ENCODE measurements around the gene PXDC1. TPM values are rescaled to one million over a fixed set of nuclear protein-coding genes. Genes with fewer than 3 reads are reported as not detected.

The PXDC1 gene
- total RNA-seq, 1 experiment from 2014 or later = 36.2 TPM

DNA sequence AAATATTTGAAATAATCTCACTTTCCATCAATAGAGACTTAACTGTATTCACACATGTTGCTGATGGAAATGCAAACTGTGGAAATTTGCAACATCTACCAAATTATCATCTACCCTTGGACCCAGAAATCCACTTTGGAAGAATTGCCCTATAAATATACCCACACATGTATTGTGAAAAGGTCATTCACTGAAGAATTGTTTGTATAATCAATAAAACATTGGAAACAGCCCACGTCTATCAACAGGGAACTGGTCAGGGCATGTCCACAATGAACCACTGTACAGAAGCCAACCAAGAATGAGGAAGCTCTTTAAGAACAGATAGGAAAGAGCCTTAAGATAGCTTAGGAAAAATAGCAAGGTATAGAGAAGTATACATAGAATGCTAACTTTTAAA is 36.2 kb downstream of the PXDC1 start:
- no peak overlapping the region for H3K27ac ChIP-seq (ENCODE audit: low read length)
- H3K36me3 ChIP-seq (ENCODE audit: control insufficient read depth, insufficient read depth, low read length) = no peaks in the 10 kb centered on the region
- intact Hi-C loops (cut with micrococcal nuclease; ENCODE audit: unreplicated experiment) = no loop called here
- H3K27me3 ChIP-seq (ENCODE audit: control insufficient read depth, insufficient read depth, low read length) = no peaks in the 10 kb centered on the region
- in situ Hi-C loops (cut with HindIII; ENCODE audit: low pct_unique_long_range_greater_than_20kb, low sequenced_read_pairs) = no loop called here
- no peaks in the 10 kb centered on the region; the same call in 1 of the 2 replicates for H3K9me3 ChIP-seq (ENCODE audit: control insufficient read depth, insufficient read depth, low read depth, low read length)
- no peak overlapping the region for H3K4me3 ChIP-seq (ENCODE audit: low read depth in 2 of 2, low read length in 2 of 2)
- TF ChIP-seq REST (IDR thresholded peaks at IDR 0.05; ENCODE audit: insufficient read depth in 1 of 2, low read depth in 2 of 2, low read length in 1 of 2) (no peak), TCF7L2 (IDR thresholded peaks at IDR 0.05; ENCODE audit: low read depth, low read length) (no peak), POLR2AphosphoS5 (IDR thresholded peaks at IDR 0.05; ENCODE audit: low read depth, low read length) (no peak), SIN3A (IDR thresholded peaks at IDR 0.05; ENCODE audit: borderline replicate concordance, insufficient read depth, low read depth, low read length) (no peak)
- TF ChIP-seq, protein P1, sequence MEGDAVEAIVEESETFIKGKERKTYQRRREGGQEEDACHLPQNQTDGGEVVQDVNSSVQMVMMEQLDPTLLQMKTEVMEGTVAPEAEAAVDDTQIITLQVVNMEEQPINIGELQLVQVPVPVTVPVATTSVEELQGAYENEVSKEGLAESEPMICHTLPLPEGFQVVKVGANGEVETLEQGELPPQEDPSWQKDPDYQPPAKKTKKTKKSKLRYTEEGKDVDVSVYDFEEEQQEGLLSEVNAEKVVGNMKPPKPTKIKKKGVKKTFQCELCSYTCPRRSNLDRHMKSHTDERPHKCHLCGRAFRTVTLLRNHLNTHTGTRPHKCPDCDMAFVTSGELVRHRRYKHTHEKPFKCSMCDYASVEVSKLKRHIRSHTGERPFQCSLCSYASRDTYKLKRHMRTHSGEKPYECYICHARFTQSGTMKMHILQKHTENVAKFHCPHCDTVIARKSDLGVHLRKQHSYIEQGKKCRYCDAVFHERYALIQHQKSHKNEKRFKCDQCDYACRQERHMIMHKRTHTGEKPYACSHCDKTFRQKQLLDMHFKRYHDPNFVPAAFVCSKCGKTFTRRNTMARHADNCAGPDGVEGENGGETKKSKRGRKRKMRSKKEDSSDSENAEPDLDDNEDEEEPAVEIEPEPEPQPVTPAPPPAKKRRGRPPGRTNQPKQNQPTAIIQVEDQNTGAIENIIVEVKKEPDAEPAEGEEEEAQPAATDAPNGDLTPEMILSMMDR (IDR thresholded peaks at IDR 0.05) = no peak
- BruUV-seq (replicated peaks) = no TSS peak
- ChIA-PET CTCF (no interaction called here), POLR2A (no interaction called here)
- ATAC-seq (no peak), DNase-seq (ENCODE audit: low read depth, low spot score) (no peak)
- H3K4me1 ChIP-seq (ENCODE audit: control insufficient read depth, insufficient read depth, low read length) = no peaks in the 10 kb centered on the region

GRCh38 chr6:3714768-3715167 is 36.7 kb downstream of the PXDC1 start:
- ATAC-seq (no peak), DNase-seq (ENCODE audit: low read depth, low spot score) (no peak)
- TF ChIP-seq SIN3A (IDR thresholded peaks at IDR 0.05; ENCODE audit: borderline replicate concordance, insufficient read depth, low read depth, low read length) (no peak), POLR2AphosphoS5 (IDR thresholded peaks at IDR 0.05; ENCODE audit: low read depth, low read length) (no peak), REST (IDR thresholded peaks at IDR 0.05; ENCODE audit: insufficient read depth in 1 of 2, low read depth in 2 of 2, low read length in 1 of 2) (no peak), TCF7L2 (IDR thresholded peaks at IDR 0.05; ENCODE audit: low read depth, low read length) (no peak)
- TF ChIP-seq, protein P1 (IDR thresholded peaks at IDR 0.05) = no peak
- Histone ChIP-seq H3K9me3 (ENCODE audit: control insufficient read depth, insufficient read depth, low read depth, low read length) (no peaks in the 10 kb centered on the region; the same call in 1 of the 2 replicates), H3K4me1 (ENCODE audit: control insufficient read depth, insufficient read depth, low read length) (no peaks in the 10 kb centered on the region), H3K27ac (ENCODE audit: low read length) (no peak overlapping the region), H3K27me3 (ENCODE audit: control insufficient read depth, insufficient read depth, low read length) (no peaks in the 10 kb centered on the region), H3K4me3 (ENCODE audit: low read depth in 2 of 2, low read length in 2 of 2) (no peak overlapping the region), H3K36me3 (ENCODE audit: control insufficient read depth, insufficient read depth, low read length) (no peaks in the 10 kb centered on the region)
- BruUV-seq (replicated peaks) = no TSS peak
- in situ Hi-C loops (cut with HindIII; ENCODE audit: low pct_unique_long_range_greater_than_20kb, low sequenced_read_pairs) = no loop called here
- CTCF ChIA-PET = no interaction called here
- POLR2A ChIA-PET = no interaction called here
- intact Hi-C loops (cut with micrococcal nuclease; ENCODE audit: unreplicated experiment) = no loop called here

Measured in Panc1 (cell line).